T-cell (primary cell): ENCODE measurements around the gene AXIN1. TPM values are rescaled to one million over a fixed set of nuclear protein-coding genes. Genes with fewer than 3 reads are reported as not detected.
A peak's percentile ranks its signal among the peaks of the same experiment; 100 is the strongest.

Source experiments
- ATAC-seq, 4 experiments: fragments of 200-7000 bp in 3 of 4; fragments of 150-1000 bp in 1 of 4; cut with Tn5 transposase; replicated peaks in 1 of 4; 1 replicate in 3 of 4; 2 replicates in 1 of 4; pipeline ENCODE4 v1.10.0; 2021; ENCODE audit warnings: moderate library complexity in 3 of 4, mild to moderate bottlenecking in 2 of 4, moderate number of reproducible peaks in 1 of 4
- CTCF ChIA-PET, 2 donors: fragments of 300-600 bp; sonication (Branson Sonifier 250); formaldehyde crosslinking; loops; one replicate each; lab custom pipeline; 2022; ENCODE audit warnings: antibody characterized with exemption in 2 of 2; lab: Charles Lee
- POLR2A ChIA-PET, 2 donors: fragments of 300-600 bp; sonication (Branson Sonifier 250); formaldehyde crosslinking; loops; one replicate each; lab custom pipeline; 2022; ENCODE audit warnings: antibody characterized with exemption in 2 of 2; lab: Charles Lee
- DNase-seq, 35 experiments: peaks; one replicate each; pipeline versions ENCODE4 v3.0.0 to v3.0.0-alpha.2; 2013 to 2023
- H3K27ac ChIP-seq: one replicate; pipeline ENCODE4 v1.5.1; 2013; ENCODE audit warnings: low read length
- H3K27me3 ChIP-seq, 2 experiments: replicated peaks in 1 of 2; 1 replicate in 1 of 2; 2 replicates in 1 of 2; pipeline versions ENCODE4 v1.6.1 to v1.7.0; 2013; ENCODE audit warnings: low read length in 1 of 2, mixed read lengths in 1 of 2; ENCODE audit not compliant: control insufficient read depth in 2 of 2, insufficient read depth in 2 of 2; ENCODE audit errors: extremely low read depth in 1 of 2
- H3K36me3 ChIP-seq, 2 donors: 1 replicate in 1 of 2; 2 replicates in 1 of 2; pipeline versions ENCODE4 v1.6.1 to v1.7.0; 2013; ENCODE audit warnings: low read length in 1 of 2; ENCODE audit not compliant: control insufficient read depth in 2 of 2, insufficient read depth in 1 of 2; ENCODE audit errors: extremely low read depth in 1 of 2
- H3K4me1 ChIP-seq, 2 experiments: 1 replicate in 1 of 2; 2 replicates in 1 of 2; pipeline versions ENCODE4 v1.6.1 to v1.7.0; 2013; ENCODE audit warnings: low read length in 2 of 2, mixed read lengths in 1 of 2; ENCODE audit not compliant: insufficient read depth in 2 of 2, control insufficient read depth in 1 of 2; ENCODE audit errors: extremely low read depth in 1 of 2
- H3K4me3 ChIP-seq, 2 donors: 1 replicate in 1 of 2; 2 replicates in 1 of 2; pipeline versions ENCODE4 v1.5.1 to v1.7.0; 2013; ENCODE audit warnings: mild to moderate bottlenecking in 2 of 2, low read length in 1 of 2, moderate library complexity in 1 of 2; ENCODE audit not compliant: control insufficient read depth in 1 of 2; ENCODE audit errors: extremely low read depth in 1 of 2
- H3K9me3 ChIP-seq: 2 replicates; pipeline ENCODE4 v1.7.0; 2013
- H3K27ac Mint-ChIP-seq, 2 donors: one replicate each; pipeline ENCODE4 v1.8.0; 2020 to 2021; ENCODE audit warnings: mild to moderate bottlenecking in 2 of 2, mixed read lengths in 2 of 2
- H3K27me3 Mint-ChIP-seq, 2 donors: one replicate each; pipeline ENCODE4 v1.8.0; 2021 to 2022; ENCODE audit warnings: mixed read lengths in 2 of 2
- H3K36me3 Mint-ChIP-seq: one replicate; pipeline ENCODE4 v1.8.0; 2021; ENCODE audit warnings: mixed read lengths
- H3K4me1 Mint-ChIP-seq, 3 donors: one replicate each; pipeline ENCODE4 v1.8.0; 2020 to 2022; ENCODE audit warnings: mixed read lengths in 3 of 3, mild to moderate bottlenecking in 1 of 3
- H3K4me3 Mint-ChIP-seq, 3 donors: one replicate each; pipeline ENCODE4 v1.8.0; 2020 to 2022; ENCODE audit warnings: mild to moderate bottlenecking in 3 of 3, mixed read lengths in 3 of 3, moderate library complexity in 3 of 3
- H3K9me3 Mint-ChIP-seq, 3 donors: one replicate each; pipeline ENCODE4 v1.8.0; 2020 to 2022; ENCODE audit warnings: mixed read lengths in 3 of 3
- WGBS: methylation state at CpG from one replicate; pipeline ENCODE4 v1.1.5; 2013; ENCODE audit warnings: missing lambda C conversion rate; ENCODE audit not compliant: insufficient coverage; 5-methylcytosine and 5-hydroxymethylcytosine counted together
- total RNA-seq, 35 experiments: library from RNA in 6 of 35; stranded (reverse) in 6 of 35; fragments of 120-200 nt in 1 of 35; gene quantifications; one replicate each; pipeline versions ENCODE4 v1.2.1 to v1.2.4 and lab custom pipeline; 2013 to 2026

The AXIN1 gene
- 10 to 100 TPM; 38.5 to 58.9 (median 50.4) TPM for total RNA-seq
- total RNA-seq (2013), result 44.8 TPM
- 55.2 to 132 (median 95.0) reads per million in 29 experiments for total RNA-seq (lab: John Stamatoyannopoulos, UW)

GRCh38 chr16:352547-353403 lies at the start of gene AXIN1:
AXIN1 (minus strand) TSS chr16:352723; CDS start chr16:347025, 5,698 bp downstream.
- H3K27me3 Mint-ChIP-seq, result no peaks in the 10 kb centered on the region
- Histone ChIP-seq H3K9me3 (no peaks in the 10 kb centered on the region), H3K36me3 (peaks cover 0 to 8% of the 10 kb centered on the region in 2 donors), H3K4me1 (peaks cover 21 to 76% of the 10 kb centered on the region in 2 experiments), H3K27ac (peak within 1 kb of the TSS; percentile 80), H3K27me3 (no peaks in the 10 kb centered on the region), H3K4me3 (peak within 1 kb of the TSS; percentile 54 to 74)
- POLR2A ChIA-PET, result interaction anchor here in 1 of 2 donors (0.5 to 0.7 kb wide), 6 partner anchors 30 to 1140 kb away, joined by 3 to 6 read pairs (median 4); partner anchors contain the start of genes DECR2 and FAM234A
- H3K36me3 Mint-ChIP-seq, result peaks cover 8% of the 10 kb centered on the region
- H3K27ac Mint-ChIP-seq, result peak within 1 kb of the TSS; percentile 84 to 96
- ATAC-seq (peak; percentile 79 to 85 (median 80)), DNase-seq (peak; percentile 96 to 100 (median 100))
- CTCF ChIA-PET, result interaction anchor here (0.6 to 1.5 kb wide), 11 partner anchors 10 to 367 kb away, joined by 3 to 14 read pairs (median 4); partner anchors contain the start of genes FAM234A (in 1 of the 2) and MRPL28 (in 1 of the 2)
- H3K4me1 Mint-ChIP-seq, result peaks cover 52 to 60% (median 56%) of the 10 kb centered on the region in 3 donors
- peak within 1 kb of the TSS; percentile 82 to 86 (median 84) for H3K4me3 Mint-ChIP-seq
- no peaks in the 10 kb centered on the region for H3K9me3 Mint-ChIP-seq
- 2% methylated on average over 89 of the region's 113 CpGs for WGBS

- peaks cover 0 to 6% of the 10 kb centered on the region in 2 donors for H3K36me3 ChIP-seq
- Mint-ChIP-seq H3K4me3 (peak within 1 kb of the TSS; percentile 86 to 90 (median 87)), H3K4me1 (peaks cover 16 to 26% (median 17%) of the 10 kb centered on the region in 3 donors), H3K27me3 (peaks cover 0 to under 1% of the 10 kb centered on the region in 2 donors), H3K27ac (peak within 1 kb of the TSS; percentile 93 to 94), H3K9me3 (no peaks in the 10 kb centered on the region), H3K36me3 (no peaks in the 10 kb centered on the region)
- peak; percentile 82 to 91 (median 86) for ATAC-seq
- peaks cover 0 to 25% of the 10 kb centered on the region in 2 experiments for H3K4me1 ChIP-seq
- ChIA-PET POLR2A (interaction anchor here (0.6 to 0.7 kb wide), 2 partner anchors 19 to 49 kb away, joined by 3 read pairs; partner anchors contain the start of gene AXIN1 (in 1 of the 2)), CTCF (interaction anchor here in 1 of 2 donors (0.6 to 1.0 kb wide), 3 partner anchors 24 to 174 kb away, joined by 3 to 7 read pairs (median 5); partner anchors contain the start of gene RAB11FIP3)
- under 1% methylated on average over 83 of the region's 91 CpGs for WGBS
- peak within 1 kb of the TSS; percentile 84 for H3K27ac ChIP-seq
- peak; percentile 91 to 100 (median 98) for DNase-seq
- peak within 1 kb of the TSS; percentile 90 to 92 for H3K4me3 ChIP-seq
- peaks cover 0 to under 1% of the 10 kb centered on the region in 2 experiments for H3K27me3 ChIP-seq
- H3K9me3 ChIP-seq, result no peaks in the 10 kb centered on the region
Observed at GRCh38 chr16:401468-402348, 49.2 kb upstream of the AXIN1 start, which contains the start of gene DECR2. DECR2 (plus strand) TSS chr16:401885; CDS start chr16:401964, 79 bp downstream.

- H3K4me3 Mint-ChIP-seq, result peak overlapping the region; percentile 86 to 90 (median 87)
- Histone ChIP-seq H3K27ac (peak overlapping the region; percentile 84), H3K36me3 (peaks cover 0 to 6% of the 10 kb centered on the region in 2 donors), H3K4me1 (peaks cover 0 to 29% of the 10 kb centered on the region in 2 experiments), H3K9me3 (no peaks in the 10 kb centered on the region), H3K27me3 (peaks cover 0 to 3% of the 10 kb centered on the region in 2 experiments), H3K4me3 (peak overlapping the region in 1 of 2 donors; percentile 92)
- 80% methylated on average over 8 of the region's 10 CpGs for WGBS
- CTCF ChIA-PET, result no interaction called here
- ATAC-seq (no peak), DNase-seq (peak in 2 of 35 experiments; percentile 12 to 20)
- peaks cover 0 to 2% of the 10 kb centered on the region in 2 donors for H3K27me3 Mint-ChIP-seq
- no peaks in the 10 kb centered on the region for H3K9me3 Mint-ChIP-seq
- POLR2A ChIA-PET, result no interaction called here
- no peaks in the 10 kb centered on the region for H3K36me3 Mint-ChIP-seq
- H3K4me1 Mint-ChIP-seq, result peaks cover 23 to 34% (median 23%) of the 10 kb centered on the region in 3 donors
- H3K27ac Mint-ChIP-seq, result peak overlapping the region; percentile 93 to 94
Observed at GRCh38 chr16:400061-400591, 47.6 kb upstream of the AXIN1 start.

GRCh38 chr16:399340-400019 lies 47.0 kb upstream of the AXIN1 start:
- no peak overlapping the region for H3K4me3 ChIP-seq

GRCh38 chr16:398561-399339 lies 46.2 kb upstream of the AXIN1 start:
- DNase-seq (no peak), ATAC-seq (no peak)
- Histone ChIP-seq H3K4me3 (no peak overlapping the region), H3K27ac (no peak overlapping the region), H3K27me3 (peaks cover 0 to 3% of the 10 kb centered on the region in 2 experiments), H3K4me1 (peaks cover 0 to 29% of the 10 kb centered on the region in 2 experiments), H3K9me3 (no peaks in the 10 kb centered on the region), H3K36me3 (peaks cover 0 to 6% of the 10 kb centered on the region in 2 donors)
- ChIA-PET CTCF (no interaction called here), POLR2A (no interaction called here)
- Mint-ChIP-seq H3K4me3 (peak overlapping the region; percentile 68 to 87 (median 76)), H3K4me1 (peaks cover 23 to 34% (median 23%) of the 10 kb centered on the region in 3 donors), H3K36me3 (no peaks in the 10 kb centered on the region), H3K9me3 (no peaks in the 10 kb centered on the region), H3K27me3 (peaks cover 0 to 2% of the 10 kb centered on the region in 2 donors), H3K27ac (peak overlapping the region; percentile 70 to 79)
- WGBS, result 89% methylated on average over 24 of the region's 24 CpGs

More at GRCh38 chr16:399340-400019, 47.0 kb upstream of the AXIN1 start:
- Histone ChIP-seq H3K27me3 (peaks cover 0 to 3% of the 10 kb centered on the region in 2 experiments), H3K27ac (no peak overlapping the region), H3K4me1 (peaks cover 0 to 29% of the 10 kb centered on the region in 2 experiments), H3K9me3 (no peaks in the 10 kb centered on the region), H3K36me3 (peaks cover 0 to 6% of the 10 kb centered on the region in 2 donors)
- WGBS, result 86% methylated on average over 13 of the region's 22 CpGs
- POLR2A ChIA-PET, result no interaction called here
- Mint-ChIP-seq H3K4me1 (peaks cover 23 to 34% (median 23%) of the 10 kb centered on the region in 3 donors), H3K9me3 (no peaks in the 10 kb centered on the region), H3K27ac (peak overlapping the region in 1 of 2 donors; percentile 94), H3K27me3 (peaks cover 0 to 2% of the 10 kb centered on the region in 2 donors), H3K4me3 (peak overlapping the region; percentile 86 to 90 (median 87)), H3K36me3 (no peaks in the 10 kb centered on the region)
- CTCF ChIA-PET, result no interaction called here
- ATAC-seq, result no peak
- DNase-seq, result no peak
